Amniotic epithelial cell (primary cell): ENCODE data around the gene FHAD1.
A peak's percentile ranks its signal among the peaks of the same experiment; 100 is the strongest.

ENCODE experiments used
- DNase-seq: peaks from one replicate; pipeline ENCODE4 v3.0.0-alpha.2; 2010; ENCODE audit warnings: low read depth

FHAD1 gene

DNA sequence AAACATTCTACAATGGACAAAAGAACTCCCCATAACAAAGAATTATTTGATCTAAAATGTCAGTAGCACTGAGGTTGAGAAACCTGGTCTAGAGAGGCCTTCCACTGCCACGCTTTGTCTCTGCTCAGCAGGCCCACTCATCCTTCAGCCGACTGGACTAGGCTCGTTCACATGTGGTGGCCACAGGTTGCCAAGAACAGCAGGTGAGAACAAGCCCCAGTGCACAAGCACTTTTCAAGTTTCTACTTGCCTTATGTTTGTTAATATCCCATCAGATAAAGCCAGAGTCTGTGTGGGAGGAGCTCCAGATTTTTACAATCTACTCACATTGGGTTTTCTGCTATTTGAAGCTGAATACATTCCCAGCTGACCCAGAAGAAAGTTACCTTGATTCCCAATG, 153.6 kb downstream of the FHAD1 start:
- no peak for DNase-seq

DNA sequence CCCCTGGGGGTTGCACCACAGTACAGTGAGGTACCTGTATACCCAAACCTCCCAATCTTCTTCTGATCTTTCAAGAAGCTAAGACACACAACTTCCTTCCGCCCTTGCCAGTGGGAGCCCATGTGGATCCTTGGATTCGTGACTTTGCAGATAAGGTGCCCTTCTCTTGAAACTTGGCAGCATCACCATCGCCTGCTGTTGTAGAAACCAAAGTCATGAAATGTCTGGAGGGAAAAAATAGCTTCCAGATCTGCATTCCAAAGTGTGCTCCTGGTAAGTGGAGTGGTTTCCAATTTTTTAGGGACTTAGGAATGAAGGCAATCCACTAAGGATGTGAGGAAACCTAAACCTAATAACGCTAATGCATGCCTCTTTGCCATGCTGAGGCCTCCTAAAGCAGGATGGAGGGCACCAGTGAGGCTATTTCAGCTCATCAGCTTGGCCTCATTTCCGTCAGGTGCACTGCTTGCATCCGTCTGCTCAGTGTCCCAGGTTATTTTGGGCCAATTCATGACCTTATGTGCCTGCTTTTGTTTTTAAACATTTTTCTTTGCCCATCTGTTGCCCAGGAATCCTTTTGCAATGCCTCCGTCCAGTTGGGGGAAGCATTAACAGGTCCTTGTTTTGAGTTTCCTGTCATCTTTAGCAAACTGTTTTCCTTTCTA, 154.5 kb downstream of the FHAD1 start:
- DNase-seq = no peak

DNA sequence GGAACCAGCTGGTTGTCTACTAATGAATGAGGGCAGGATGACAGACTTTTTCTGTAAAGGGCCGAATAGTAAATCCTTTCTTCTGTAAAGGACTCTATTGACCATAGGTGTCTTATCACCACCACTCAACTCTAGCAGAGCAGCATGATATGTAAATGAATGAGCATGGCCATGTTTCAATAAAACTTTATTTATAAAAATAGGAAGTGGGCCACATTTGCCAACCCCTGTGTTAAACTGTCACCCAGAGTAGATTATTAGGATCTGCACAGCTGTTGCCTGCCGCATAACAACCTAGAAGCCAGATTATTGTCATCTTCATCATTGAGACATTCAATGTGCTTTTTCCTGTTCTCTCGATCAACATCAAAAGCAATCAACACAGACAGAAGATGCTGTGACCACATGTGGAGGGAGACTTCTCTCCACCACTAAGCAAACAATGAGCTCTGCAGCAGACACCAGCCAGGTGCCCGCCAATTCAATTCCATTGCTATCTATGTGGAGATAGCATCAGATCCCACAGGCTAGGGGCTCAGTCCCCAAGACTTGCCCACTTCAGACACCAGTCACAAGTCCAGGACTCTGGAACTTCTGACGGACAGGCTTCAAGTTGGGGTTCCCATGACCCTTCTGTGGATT, 155.9 kb downstream of the FHAD1 start:
- no peak for DNase-seq

DNA sequence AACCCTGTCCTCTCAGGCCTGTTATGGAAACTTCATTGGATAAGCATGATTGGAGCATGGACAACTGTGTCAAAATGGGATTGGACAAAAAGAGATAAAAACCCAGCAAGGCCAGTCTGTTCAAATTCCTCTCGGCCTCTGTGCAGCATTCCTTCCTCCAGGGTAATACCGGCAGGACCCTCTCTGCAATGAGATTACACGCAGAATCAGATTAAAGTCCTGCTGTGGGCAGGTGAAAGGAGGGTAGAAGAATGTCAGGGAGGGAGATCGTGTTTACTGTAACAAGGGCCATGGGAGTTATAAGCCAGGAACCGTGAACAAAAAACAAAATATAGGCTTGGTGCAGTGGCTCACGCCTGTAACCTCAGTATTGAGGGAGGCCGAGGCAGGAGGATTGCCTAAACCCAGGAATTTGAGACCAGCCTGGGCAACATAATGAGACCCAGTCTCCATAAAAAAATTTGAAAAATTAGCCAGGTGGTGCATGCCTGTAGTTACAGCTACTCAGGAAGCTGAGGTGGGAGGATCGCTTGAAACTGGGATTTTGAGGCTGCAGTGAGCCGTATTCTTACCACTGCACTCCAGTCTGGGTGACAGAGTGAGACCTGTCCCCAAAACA, 157.0 kb downstream of the FHAD1 start:
- DNase-seq = no peak

DNA sequence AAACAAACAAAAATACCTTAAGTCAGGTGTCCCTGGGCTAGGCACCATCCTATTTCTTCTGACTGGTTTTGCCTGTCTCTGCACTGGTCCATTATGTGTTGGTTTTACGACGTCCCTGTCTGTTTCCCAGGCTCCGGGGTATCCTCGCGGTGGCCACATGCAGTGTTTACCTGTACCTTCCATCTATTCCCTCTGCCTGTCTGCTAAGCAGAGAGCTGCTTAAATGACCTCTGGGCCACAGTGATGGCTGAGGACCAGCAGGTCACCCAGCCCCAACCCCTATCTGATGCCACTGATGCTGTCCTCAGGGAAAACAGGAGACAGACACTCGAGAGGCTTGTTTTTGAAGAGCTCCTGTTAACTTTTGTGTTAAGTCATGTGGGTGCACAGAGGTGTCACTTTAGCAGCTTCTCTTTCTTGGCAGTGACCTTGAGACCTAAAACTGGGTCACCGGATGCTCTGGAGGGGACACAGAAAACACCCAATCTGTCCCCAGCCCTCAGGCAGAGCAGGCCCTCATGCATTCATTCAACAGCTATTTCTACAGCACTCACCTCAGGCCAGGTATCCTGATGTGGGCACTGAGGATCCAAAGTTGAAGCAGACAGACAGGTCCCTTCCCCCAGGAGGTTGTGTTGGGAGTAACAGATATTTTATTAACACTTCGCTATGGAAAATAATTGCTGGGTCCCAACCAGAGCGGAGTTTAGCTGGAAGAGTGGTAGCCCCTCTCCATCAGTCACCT, 158.3 kb downstream of the FHAD1 start:
- no peak for DNase-seq

DNA sequence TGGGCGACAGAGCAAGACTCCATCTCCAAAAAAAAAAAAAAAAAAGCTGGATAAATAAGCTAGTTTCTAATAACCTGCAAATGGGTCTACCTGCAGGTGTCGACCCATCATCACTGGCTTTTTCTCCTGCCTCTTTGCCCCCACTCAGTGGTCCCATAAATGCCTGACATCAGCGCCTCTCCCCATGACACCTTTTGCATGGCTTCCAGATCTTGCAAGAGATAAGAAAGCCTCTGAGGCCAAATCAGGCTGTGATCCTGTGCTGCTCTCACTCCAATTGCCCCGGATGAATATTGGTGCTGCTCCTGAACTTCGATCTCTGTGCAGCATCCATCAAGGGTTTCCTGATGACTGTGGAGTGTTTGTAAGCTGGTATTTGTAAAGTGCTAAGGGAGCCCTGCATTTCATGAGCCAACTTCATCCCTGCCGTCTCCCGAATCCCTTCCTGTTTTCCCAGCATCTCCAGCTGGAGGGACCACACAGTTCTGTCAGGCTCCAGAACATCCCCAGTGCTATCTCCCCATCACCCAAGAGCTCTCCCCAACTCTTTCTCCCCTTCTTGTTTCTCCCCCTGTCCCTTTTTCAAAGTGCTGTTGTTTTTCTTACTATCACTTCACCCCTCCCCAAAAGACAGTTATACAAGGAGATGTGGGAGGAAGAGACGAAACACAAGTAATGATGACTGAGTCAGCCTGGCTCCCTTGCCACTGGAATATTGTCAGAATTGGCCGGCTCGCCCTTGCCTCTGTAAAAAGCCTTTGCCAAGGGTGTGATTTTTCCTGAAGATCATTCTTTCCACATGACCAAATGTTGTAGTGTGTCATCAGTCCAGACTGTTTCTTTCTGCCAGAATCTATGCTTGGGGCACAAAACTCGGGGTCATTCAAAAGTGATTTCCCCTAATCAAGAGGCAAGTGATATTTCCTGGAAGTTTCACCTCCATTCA, 159.9 kb downstream of the FHAD1 start:
- peak; percentile 40 for DNase-seq

DNA sequence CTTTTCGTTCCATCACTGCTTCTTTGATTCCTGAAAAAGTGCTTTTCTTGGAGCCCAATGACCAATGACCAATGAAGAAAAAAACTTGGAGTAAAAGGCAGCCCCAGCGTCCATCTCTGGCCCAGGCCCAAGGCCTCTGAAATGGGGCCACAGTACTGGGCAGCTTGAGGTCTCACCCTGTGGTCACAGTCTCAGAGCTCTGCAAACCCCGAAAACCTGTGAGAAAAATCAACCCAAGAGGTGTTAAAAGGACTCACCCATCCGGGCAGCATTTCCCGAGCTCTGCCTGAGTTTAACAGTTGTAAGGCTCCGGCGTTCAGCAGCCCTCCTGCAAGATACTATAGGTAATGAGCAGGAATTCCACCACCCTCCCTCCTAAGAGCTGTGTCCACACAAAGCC, 160.6 kb downstream of the FHAD1 start:
- no peak for DNase-seq

DNA sequence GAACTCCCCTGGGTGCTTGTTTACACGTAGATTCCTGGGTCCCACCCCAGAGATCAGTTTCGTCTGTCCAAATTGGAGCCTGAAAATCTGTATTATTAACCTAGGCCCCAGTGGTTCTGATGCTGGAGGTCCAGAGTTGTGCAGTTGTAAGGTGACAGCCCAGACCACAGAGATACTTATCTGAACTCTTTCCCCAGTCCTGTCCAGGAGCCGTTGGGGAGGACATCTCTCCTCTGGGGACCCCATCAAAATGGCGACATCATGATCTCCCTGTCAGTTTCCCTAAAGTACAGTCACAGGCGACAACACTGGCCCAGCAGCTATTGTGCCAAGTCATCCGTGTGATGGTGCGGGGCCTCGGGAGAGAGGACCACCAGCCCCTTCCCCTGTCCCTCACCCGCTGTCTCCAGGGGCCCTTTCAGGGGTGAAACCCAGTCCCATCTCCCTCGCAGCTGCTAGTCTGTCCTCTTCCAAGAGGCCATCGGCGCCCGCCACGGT, 161.9 kb downstream of the FHAD1 start:
- no peak for DNase-seq

DNA sequence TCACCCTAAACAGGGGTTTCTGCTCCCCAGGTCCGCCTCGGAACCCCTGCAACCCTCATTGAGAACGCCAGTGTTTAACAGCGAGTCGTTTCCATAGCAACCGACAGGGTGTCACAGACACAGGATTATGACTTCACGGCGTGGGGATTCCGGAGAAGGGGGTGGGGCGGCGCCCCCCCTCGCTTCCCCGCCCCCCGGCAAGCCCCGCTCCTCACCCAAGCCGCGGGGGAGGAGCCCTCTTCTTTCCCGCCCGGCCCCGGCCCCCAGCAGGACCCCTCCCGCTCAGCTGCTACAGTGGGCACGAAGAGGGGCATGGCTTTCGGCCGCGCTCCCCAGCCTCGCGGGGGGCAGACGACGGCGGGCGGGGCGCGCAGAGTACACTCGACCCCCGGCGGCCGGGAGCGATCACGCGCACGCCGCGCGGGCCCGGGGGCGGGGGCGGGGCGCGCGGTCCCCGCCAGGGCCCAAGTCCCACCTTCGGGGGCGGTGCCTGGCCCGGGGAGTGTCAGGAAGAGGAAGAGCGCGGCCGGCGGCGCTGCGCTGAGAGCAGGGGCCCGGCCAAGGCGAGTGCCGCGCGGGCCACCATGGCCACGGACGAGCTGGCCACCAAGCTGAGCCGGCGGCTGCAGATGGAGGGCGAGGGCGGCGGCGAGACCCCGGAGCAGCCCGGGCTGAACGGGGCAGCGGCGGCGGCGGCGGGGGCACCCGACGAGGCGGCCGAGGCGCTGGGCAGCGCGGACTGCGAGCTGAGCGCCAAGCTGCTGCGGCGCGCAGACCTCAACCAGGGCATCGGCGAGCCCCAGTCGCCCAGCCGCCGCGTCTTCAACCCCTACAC, 162.6 kb downstream of the FHAD1 start, which contains the start of gene EFHD2:
TSS of gene EFHD2 (plus strand) at position 501 of the 835 bp plus-strand sequence. CDS start at position 585, 84 bp downstream.
- DNase-seq = peak; percentile 62

DNA sequence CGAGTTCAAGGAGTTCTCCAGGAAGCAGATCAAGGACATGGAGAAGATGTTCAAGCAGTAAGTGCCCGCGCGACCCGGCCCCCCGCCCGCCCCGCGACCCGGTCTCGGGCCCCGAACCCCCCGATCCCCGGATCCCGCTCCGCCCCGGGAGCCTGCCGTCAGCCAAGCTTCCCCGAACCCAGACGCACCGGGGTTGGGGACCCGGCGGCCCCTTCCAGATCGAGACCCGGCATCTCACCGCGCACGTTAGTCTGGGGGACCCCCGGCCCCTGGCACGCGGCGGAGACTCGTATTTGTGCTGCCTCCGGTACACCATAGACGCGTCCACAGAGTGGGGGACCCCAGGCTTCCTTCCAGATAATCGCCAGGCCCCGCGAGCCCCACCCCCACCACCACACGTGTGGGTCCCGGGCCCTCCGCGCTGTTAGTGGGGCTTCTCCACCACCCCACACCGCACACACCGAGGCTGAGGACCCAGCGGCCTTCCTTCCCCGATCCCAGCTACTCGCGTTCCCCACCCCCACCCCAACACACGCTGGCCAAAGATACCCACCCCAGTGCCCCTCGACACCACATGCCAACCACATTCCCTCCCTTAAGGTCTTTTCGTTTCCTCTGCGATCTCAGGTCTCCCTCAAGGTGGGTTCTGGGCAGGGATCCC, 163.3 kb downstream of the FHAD1 start:
- DNase-seq = no peak

DNA sequence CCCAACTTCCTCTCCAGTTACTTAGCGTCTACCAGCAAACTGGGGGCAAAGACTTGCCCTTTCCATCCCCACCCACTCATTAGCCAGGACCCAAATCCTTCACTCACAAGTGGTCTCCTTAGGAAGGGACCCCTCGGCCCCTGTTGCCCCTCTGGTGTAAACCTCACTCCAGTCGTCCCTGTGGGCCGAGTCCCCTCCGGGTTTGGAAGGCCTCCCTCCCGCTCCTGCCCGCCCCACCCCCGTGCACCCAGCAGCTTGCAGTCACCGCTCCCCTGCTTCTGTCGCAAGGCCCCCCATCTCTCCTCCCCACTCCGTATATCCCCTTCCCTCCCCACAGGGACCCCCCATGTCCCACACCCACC, 163.8 kb downstream of the FHAD1 start:
- no peak for DNase-seq

DNA sequence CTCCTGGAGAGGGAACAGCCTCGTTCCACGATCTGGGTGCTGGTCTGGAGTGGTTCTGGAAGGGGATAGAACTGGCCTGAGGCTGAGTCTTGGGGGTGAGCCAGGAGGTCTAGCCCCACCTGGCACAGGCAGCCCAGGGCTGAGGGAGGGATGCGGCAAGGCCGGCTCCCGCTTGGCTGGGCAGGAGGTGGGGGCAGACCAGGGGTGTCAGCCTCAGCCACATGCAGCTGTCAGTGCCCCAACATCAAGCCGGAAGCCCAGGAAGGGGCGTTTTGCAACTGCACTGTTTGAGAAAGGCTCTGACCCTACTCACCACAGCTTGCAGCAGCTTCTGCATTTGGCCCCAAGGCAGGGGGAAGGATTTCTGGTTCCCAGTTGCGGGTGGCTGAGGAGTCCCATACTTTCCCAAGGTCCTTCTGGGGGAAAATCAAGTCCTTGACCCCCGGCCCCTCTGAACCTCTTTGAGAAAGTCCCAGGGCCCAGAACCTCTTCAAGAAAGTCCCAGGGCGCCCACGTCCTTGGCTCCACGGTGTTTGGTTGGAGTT, 164.6 kb downstream of the FHAD1 start:
- peak; percentile 50 for DNase-seq

DNA sequence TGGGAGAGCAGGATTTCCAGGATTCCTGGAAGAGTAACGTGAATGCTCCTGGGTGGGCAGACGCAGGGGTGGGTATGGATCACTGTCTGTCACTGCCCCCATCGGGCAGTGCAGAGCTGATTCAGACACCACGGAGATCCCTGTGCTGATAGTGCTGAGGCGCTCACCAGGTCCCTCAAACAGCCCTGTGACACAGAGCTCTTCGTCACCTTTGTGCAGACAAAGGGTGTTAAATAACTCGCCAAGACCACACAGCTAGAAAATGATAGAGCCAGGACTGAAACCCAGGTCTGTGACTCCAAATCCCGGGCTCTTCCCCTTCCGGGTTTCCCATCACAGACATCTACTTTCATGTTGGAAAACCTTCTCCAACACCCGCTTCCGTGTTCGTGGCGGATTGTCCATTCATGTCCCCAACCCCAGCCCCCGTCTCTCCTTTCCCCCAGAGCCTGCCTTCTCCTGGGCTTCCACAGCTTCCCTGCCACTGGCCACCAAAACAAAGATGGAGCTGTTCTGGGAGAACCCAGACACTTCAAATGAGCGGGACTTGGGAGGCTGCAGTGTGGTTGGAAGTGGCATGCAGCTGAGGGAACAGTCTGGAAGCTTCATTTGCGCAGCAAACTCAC, 165.3 kb downstream of the FHAD1 start:
- no peak for DNase-seq

DNA sequence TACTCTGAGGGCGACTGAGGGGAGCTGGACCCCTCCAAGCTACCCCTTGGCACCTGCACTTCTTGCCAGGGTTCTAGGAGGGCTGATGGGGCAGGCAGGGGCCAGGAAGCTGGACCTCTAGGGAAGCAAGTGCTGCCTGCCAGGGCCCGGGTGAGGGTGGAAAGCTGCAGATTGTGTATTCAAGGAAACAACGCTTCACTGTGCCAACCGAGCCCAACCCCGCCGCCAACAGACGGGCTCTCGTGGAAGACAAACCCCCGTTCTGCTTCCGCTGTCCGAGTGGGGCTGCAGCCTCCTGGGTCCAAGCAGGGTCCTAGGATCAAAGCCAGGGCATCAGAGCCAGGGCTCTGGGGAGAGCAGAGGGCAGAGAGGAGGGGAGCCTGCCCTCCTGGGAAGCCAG, 165.8 kb downstream of the FHAD1 start:
- no peak for DNase-seq

DNA sequence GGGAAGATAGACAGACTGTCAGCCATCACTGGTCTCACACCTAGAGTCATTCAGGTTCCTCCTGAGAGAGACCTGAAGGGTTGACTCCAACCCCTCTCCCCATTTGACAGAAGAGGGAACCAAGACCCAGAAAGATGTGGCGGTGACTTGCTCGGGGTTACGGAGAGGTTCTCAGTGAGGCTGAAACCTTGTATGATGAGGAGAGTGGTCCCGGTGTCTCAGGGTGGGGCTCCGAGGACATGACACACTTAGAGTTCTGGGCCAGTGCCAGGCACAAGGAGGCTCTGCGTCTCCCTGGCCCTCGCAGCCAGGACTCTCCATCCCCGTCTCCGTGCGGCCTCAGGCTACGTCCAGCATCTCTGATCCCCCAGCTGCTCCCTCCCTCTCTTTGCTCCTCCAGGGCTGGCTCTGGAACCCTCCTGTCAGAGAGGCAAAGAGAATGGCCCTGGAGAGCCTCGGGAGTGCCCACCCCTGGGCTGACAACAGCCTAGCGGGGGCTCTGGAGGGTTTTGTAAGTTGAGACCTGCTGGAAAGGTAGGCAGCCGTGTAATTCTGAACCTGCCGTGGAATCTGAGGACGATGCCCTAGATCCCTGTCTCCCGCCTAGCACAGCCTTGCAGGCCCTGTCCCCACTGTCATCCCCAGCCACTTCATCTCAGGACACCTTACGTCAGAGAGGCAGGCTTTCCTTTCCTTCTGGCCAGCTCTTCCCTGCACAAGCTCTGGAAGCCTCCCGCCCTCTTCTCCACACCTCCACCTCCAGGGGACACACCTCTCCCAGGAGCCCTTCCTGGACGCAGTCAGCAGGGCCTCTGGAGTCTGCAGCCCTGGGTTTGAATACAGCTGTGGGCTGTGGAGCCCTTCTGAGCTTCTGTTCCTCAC, 166.8 kb downstream of the FHAD1 start:
- no peak for DNase-seq

DNA sequence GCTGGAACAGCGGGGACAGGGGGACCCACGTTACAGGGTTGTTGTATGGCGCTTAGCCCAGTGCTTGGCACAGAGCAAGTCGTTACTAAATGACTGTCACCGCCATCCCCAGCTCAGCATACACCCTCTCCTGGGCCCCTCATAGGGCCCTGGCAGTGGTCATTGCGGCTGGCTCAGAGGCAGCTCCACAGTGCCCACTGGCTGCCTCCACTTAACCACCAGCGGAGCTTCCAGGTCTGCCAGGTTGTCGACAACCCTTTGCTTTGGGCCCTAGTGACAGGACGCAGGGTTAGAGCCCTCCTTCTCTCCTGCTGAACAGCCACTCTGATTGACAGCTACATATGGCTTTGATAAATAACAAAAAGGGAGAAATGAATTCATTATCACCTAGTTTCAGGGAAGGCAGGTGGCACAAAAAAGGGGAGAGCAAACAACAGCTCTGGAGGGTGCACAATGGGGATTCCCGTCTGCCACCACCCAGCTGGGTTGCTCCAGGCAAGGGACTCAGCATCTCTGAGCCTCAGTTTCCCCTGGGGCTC, 167.5 kb downstream of the FHAD1 start:
- DNase-seq = no peak

DNA sequence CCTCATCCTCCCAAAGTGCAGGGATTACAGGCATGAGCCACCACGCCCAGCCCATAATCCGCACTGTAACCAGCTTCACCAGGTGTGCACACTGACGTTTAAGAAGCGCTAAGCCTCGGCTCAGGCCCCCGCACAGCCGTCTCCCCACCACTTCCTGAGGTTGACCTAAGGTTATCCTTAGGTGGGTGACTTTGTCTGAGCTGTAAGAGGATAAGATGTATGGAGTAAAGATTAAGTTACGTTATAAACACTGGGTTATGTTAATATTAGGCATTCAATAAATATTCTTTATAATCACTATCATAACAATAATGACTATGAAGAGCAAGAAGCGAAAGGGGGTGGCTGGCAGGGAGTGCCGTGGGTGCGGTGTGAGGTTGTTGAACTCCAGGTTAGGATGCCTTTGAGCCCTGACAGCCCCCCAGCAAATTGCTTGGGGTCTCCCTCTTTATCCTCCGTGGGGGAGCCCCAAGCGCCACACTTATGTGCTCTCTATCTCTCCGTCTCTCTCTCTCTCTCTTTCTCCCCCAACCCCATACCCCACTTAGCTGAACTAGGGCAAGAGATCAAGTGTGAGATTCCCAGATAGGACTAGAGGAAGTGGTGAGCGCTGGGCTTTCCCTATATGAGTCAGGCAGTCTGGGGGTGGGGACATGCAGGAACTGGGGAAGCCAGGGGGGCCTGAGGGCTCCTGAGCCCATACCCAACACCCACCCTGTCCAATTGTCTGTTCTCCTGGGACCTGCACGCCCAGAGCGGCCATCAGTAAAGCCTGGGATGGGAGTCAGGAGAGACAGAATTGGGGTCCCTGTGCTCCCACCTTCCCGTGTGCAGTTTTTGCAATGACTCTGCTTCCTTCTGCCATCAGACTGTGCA, 170.3 kb downstream of the FHAD1 start:
- peak; percentile 75 for DNase-seq
